ENCODE measurements around the gene MIEF2.

Gene MIEF2

GRCh38 chr17:18315562-18315922 lies 55.1 kb downstream of the MIEF2 start:
- Histone ChIP-seq H4K20me1 (ENCODE audit: insufficient read depth, low read length, poor library complexity, severe bottlenecking) (peaks cover 47% of the 10 kb centered on the region), H3K27me3 (ENCODE audit: insufficient read depth, low read length, poor library complexity, severe bottlenecking) (no peaks in the 10 kb centered on the region), H3F3A (ENCODE audit: low read depth) (no peaks in the 10 kb centered on the region), H3K9me2 (replicated peaks; ENCODE audit: low read depth, low read length) (no peaks in the 10 kb centered on the region), H3K9me3 (ENCODE audit: insufficient read depth, low read depth, low read length) (no peaks in the 10 kb centered on the region), H3K9ac (ENCODE audit: low read depth, low read length, poor library complexity, severe bottlenecking) (peak overlapping the region; percentile 93), H3K4me1 (ENCODE audit: insufficient read depth, low read length, poor library complexity, severe bottlenecking) (peaks cover 54% of the 10 kb centered on the region), H3K79me2 (ENCODE audit: insufficient read depth, low read length) (peaks cover 79% of the 10 kb centered on the region), H3K36me3 (ENCODE audit: insufficient read depth, low read length) (no peaks in the 10 kb centered on the region), H3K4me3 (ENCODE audit: low read length, poor library complexity, severe bottlenecking) (peak overlapping the region; percentile 84), H2AFZ (ENCODE audit: low read length) (peak overlapping the region; percentile 86), H3K4me2 (ENCODE audit: low read depth, low read length, poor library complexity, severe bottlenecking) (peak overlapping the region; percentile 86)
- TF ChIP-seq CTCF (conservative IDR thresholded peaks at IDR 0.05; ENCODE audit: low read length) (no peak), EZH2phosphoT487 (IDR thresholded peaks at IDR 0.05; ENCODE audit: borderline replicate concordance) (no peak)

GRCh38 chr17:18315961-18316360 lies 55.5 kb downstream of the MIEF2 start:
- H3K9me3 ChIP-seq (ENCODE audit: insufficient read depth, low read depth, low read length), result no peaks in the 10 kb centered on the region
- TF ChIP-seq CTCF (conservative IDR thresholded peaks at IDR 0.05; ENCODE audit: low read length) (no peak), EZH2phosphoT487 (IDR thresholded peaks at IDR 0.05; ENCODE audit: borderline replicate concordance) (no peak)
- H3F3A ChIP-seq (ENCODE audit: low read depth), result no peaks in the 10 kb centered on the region
- peak overlapping the region; percentile 86 for H3K4me2 ChIP-seq (ENCODE audit: low read depth, low read length, poor library complexity, severe bottlenecking)
- peaks cover 45% of the 10 kb centered on the region for H4K20me1 ChIP-seq (ENCODE audit: insufficient read depth, low read length, poor library complexity, severe bottlenecking)
- H2AFZ ChIP-seq (ENCODE audit: low read length), result no peak overlapping the region
- no peaks in the 10 kb centered on the region for H3K27me3 ChIP-seq (ENCODE audit: insufficient read depth, low read length, poor library complexity, severe bottlenecking)
- no peaks in the 10 kb centered on the region for H3K36me3 ChIP-seq (ENCODE audit: insufficient read depth, low read length)
- H3K79me2 ChIP-seq (ENCODE audit: insufficient read depth, low read length), result peaks cover 78% of the 10 kb centered on the region
- no peaks in the 10 kb centered on the region for H3K9me2 ChIP-seq (replicated peaks; ENCODE audit: low read depth, low read length)
- peak overlapping the region; percentile 93 for H3K9ac ChIP-seq (ENCODE audit: low read depth, low read length, poor library complexity, severe bottlenecking)
- peaks cover 50% of the 10 kb centered on the region for H3K4me1 ChIP-seq (ENCODE audit: insufficient read depth, low read length, poor library complexity, severe bottlenecking)
- peak overlapping the region; percentile 84 for H3K4me3 ChIP-seq (ENCODE audit: low read length, poor library complexity, severe bottlenecking)

Measured in Loucy (cell line).